Fibroblast of pulmonary artery (primary cell): ENCODE measurements around the gene IL34.

ENCODE experiments used
- DNase-seq: peaks from one replicate; pipeline ENCODE4 v3.0.0-alpha.2; 2010; ENCODE audit warnings: low read depth
- H3K4me3 ChIP-seq: replicated peaks from 2 replicates; pipeline ENCODE4 v1.5.1; 2011; ENCODE audit warnings: low read depth, mild to moderate bottlenecking, control low read depth, low read length, moderate library complexity
- TF ChIP-seq, protein P1 (sequence below): IDR thresholded peaks from 2 replicates; pipeline ENCODE4 v1.5.1; 2011; ENCODE audit warnings: mild to moderate bottlenecking, control low read depth, low read length, inconsistent platforms; ENCODE audit errors: missing control alignments

Gene IL34

DNA sequence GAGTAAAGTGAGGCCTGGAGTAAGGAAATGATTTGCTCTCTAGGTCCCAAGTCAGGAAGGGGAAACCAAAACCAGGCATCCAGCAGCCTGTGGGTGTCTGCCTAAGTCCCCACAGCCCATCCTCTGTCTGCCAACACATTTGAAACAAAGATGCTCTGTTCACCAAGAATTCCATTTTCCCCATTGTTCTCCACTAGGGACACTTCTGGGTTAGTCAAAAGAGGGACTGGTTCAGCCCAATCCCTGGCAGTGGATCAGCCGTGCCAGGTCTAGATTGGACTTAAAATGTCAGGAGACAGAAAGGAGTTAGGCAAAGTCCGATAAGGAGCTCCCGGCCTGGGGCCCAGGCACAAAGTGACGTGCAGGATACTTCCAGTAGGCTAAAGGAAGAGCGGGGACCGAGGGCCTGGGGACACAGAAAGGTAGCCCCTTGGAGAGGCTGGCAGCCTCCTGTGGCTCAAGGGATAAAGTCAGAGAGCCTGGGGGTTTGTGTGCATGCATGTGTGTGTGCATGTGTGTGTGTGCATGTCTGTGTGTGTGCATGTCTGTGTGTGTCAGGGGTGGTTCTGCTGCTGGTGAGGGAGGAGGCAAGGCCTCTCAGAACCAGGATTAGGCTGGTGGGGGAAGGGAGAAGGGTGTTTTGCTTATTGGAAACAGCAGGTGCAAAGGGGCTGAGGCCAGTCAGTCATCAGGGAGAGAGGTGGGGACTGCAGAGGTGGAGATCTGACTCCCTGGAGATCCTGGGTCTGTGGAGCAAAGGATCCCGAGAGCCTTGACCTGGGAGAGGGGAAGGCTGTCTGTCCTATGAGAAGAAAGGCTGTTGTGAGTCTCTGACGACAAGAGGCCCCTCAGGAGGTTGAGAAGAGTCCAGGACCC, 41.7 kb upstream of the IL34 start:
- no peak overlapping the region for H3K4me3 ChIP-seq
- TF ChIP-seq, protein P1, sequence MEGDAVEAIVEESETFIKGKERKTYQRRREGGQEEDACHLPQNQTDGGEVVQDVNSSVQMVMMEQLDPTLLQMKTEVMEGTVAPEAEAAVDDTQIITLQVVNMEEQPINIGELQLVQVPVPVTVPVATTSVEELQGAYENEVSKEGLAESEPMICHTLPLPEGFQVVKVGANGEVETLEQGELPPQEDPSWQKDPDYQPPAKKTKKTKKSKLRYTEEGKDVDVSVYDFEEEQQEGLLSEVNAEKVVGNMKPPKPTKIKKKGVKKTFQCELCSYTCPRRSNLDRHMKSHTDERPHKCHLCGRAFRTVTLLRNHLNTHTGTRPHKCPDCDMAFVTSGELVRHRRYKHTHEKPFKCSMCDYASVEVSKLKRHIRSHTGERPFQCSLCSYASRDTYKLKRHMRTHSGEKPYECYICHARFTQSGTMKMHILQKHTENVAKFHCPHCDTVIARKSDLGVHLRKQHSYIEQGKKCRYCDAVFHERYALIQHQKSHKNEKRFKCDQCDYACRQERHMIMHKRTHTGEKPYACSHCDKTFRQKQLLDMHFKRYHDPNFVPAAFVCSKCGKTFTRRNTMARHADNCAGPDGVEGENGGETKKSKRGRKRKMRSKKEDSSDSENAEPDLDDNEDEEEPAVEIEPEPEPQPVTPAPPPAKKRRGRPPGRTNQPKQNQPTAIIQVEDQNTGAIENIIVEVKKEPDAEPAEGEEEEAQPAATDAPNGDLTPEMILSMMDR: no peak
- DNase-seq: no peak

DNA sequence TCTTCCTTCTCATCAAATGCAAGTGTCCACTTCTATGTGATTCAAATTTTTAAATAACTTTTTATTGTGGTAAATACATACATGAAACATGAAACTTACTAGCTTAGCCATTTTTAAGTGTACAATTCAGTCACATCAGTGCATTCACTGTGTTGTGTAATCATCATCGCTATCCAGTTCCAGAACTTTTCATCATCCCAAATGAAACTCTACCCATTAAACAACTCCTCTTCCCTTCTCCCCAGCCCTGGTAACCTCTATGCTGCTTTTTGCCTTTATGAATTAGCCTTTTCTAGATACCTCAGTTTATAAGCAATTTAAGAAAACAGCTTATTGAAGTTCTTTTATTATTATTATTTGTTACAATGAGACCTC, 41.1 kb upstream of the IL34 start:
- TF ChIP-seq, protein P1: no peak
- H3K4me3 ChIP-seq: no peak overlapping the region
- DNase-seq: no peak

GRCh38 chr16:70608521-70608920, 37.8 kb upstream of the IL34 start:
- TF ChIP-seq, protein P1: no peak
- DNase-seq: no peak
- H3K4me3 ChIP-seq: no peak overlapping the region

DNA sequence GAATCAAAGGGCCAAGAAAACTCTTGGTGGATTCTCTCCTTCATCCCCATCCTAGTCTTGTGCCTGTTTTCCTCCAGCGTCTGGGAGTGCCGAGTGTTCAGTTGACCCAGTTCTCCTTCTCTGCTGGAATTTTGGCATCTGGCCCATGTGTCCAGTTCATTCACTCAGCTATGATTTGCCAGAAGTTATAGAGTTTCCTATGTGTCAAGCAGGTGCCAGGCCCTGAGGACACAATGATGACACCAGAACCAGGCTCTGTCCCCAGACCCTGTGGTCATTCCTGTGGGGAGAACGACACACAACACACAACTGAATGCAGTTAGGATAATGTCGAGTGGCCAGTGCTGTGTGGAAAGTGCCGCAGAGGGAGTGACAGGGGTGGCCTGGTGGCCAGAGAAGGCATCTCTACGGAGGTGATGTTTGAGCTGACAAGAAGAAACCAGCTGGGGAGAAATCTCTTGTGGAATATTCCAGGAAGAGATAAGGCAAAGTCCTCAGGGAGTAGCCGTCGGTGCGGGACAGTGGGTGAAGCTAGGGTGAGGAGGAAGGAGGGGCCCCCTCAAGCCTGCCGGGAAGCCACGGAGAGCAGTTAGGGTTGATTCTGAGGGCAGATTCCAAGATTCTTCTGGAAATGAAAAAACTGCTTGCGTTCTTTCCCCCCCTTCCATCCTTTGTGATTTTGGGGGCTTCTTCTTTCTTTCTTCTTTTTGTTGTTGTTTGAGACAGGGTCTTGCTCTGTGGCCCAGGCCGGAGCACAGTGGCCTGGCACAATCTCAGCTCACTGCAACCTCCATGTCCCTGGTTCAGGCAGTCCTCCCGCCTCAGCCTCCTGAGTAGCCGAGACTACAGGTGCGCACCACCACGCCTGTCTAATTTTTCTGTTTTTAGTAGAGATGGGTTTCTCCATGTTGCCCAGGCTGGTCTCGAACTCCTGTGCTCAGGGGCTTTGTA, 35.8 kb upstream of the IL34 start:
- no peak overlapping the region for H3K4me3 ChIP-seq
- DNase-seq: no peak
- TF ChIP-seq, protein P1: no peak

- no peak for DNase-seq
- H3K4me3 ChIP-seq: no peak overlapping the region
- TF ChIP-seq, protein P1: no peak
These were observed 35.1 kb upstream of the IL34 start for GRCh38 chr16:70611224-70611598.

DNA sequence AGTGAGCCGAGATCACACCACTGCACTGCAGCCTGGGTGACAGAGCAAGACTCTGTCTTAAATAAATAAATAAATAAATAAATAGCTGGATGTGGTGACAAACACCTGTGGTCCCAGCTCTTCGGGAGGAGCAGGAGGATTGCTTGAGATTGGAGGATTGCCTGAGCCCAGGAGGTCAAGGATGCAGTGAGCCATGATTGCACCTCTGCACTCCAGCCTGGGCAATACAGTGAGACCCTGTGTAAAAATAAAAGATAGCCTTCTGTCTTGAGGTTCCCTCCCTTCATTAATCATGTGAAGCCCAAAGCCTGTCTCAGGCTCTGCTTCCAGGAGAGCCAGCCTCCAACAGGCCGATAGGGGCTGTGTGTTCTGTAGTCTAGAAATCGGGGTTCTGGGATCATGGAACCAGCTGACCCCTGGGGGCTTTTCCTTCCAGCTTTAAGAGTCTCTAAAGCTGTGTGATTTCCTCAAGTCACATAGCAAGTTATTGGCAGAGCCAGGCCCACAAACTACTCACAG, 34.5 kb upstream of the IL34 start:
- TF ChIP-seq, protein P1: no peak
- H3K4me3 ChIP-seq: no peak overlapping the region
- DNase-seq: no peak
